GM12873 (cell line): Measurements from ENCODE around the gene RGS13.

Source experiments
- CTCF ChIP-seq: IDR thresholded peaks from 2 replicates; pipeline ENCODE4 v1.5.1; 2012; ENCODE audit warnings: low read depth, mild to moderate bottlenecking, moderate library complexity, low read length, control low read depth; ENCODE audit not compliant: insufficient read depth; ENCODE audit errors: missing control alignments

RGS13 gene

GRCh38 chr1:192658255-192658654, 22.3 kb downstream of the RGS13 start:
- no peak for TF ChIP-seq CTCF

GRCh38 chr1:192660613-192661012, 24.7 kb downstream of the RGS13 start:
- TF ChIP-seq CTCF: no peak

- TF ChIP-seq CTCF: no peak
These were observed 32.5 kb downstream of the RGS13 start for GRCh38 chr1:192668409-192668983.

- TF ChIP-seq CTCF: no peak
These were observed 33.2 kb downstream of the RGS13 start for GRCh38 chr1:192669174-192669573.

GRCh38 chr1:192675716-192676115, 39.8 kb downstream of the RGS13 start:
- no peak for TF ChIP-seq CTCF

GRCh38 chr1:192678099-192678498, 42.2 kb downstream of the RGS13 start:
- TF ChIP-seq CTCF: no peak

- TF ChIP-seq CTCF: no peak
These were observed 46.4 kb downstream of the RGS13 start for GRCh38 chr1:192682335-192682734.
